HCT116 (cell line): Measurements from ENCODE around the gene CDC45. TPM values are rescaled to one million over a fixed set of nuclear protein-coding genes. Genes with fewer than 3 reads are reported as not detected.

Source experiments
- ATAC-seq: fragments of 200-7000 bp; cut with Tn5 transposase; 2 replicates; pipeline ENCODE4 v1.9.1; 2020; ENCODE audit warnings: mild to moderate bottlenecking, moderate library complexity
- BruUV-seq: library from RNA; stranded (reverse); fragments of 400-500 nt; replicated peaks from 2 replicates; lab custom pipeline; 2021; lab: Mats Ljungman, UMichigan
- CTCF ChIA-PET: fragments of 300-600 bp; sonication (Branson Sonifier 250); formaldehyde crosslinking; loops from one replicate; lab custom pipeline; 2021; ENCODE audit warnings: antibody characterized with exemption; lab: Charles Lee
- POLR2A ChIA-PET: fragments of 300-600, 350-600 bp; sonication (Branson Sonifier 250); formaldehyde crosslinking; loops from one replicate; lab custom pipeline; 2021; ENCODE audit warnings: antibody characterized with exemption; lab: Charles Lee
- RAD21 ChIA-PET, 2 experiments: fragments of 300-600 bp; sonication (Branson Sonifier 250); formaldehyde crosslinking; loops; one replicate each; lab custom pipeline; 2023; ENCODE audit warnings: low total read pairs in 2 of 2; ENCODE audit not compliant: uncharacterized antibody in 2 of 2, unreplicated experiment in 2 of 2, low non-redundant PET in 1 of 2; lab: Charles Lee
- DNase-seq: peaks from one replicate; pipeline ENCODE4 v3.0.0-alpha.2; 2010; ENCODE audit warnings: low read depth, low spot score
- H2AFZ ChIP-seq: fragments of 200-600 bp; shearing (Covaris generic), sonication (generic); 2 replicates; pipeline ENCODE4 v1.6.1; 2017; ENCODE audit warnings: low read depth, mixed run types, mixed read lengths, antibody characterized with exemption, low read length; ENCODE audit not compliant: poor library complexity, severe bottlenecking
- H3K27ac ChIP-seq: 2 replicates; pipeline ENCODE4 v1.5.1; 2012; ENCODE audit warnings: low read depth, low read length
- H3K27me3 ChIP-seq: fragments of 200-600 bp; sonication (generic); 2 replicates; pipeline ENCODE4 v1.6.1; 2016; ENCODE audit warnings: mixed run types, low read length, mixed read lengths; ENCODE audit not compliant: insufficient read depth
- H3K36me3 ChIP-seq, 2 experiments: fragments of 200-500 bp in 1 of 2; fragments of 200-600 bp in 1 of 2; sonication (Bioruptor generic) in 1 of 2; sonication (generic) in 1 of 2; 2 replicates each; pipeline versions ENCODE4 v1.5.1 to v1.6.1; 2014 to 2016; ENCODE audit warnings: low read length in 2 of 2, inconsistent platforms in 1 of 2, mixed read lengths in 1 of 2, mixed run types in 1 of 2; ENCODE audit not compliant: insufficient read depth in 2 of 2, control insufficient read depth in 1 of 2
- H3K4me1 ChIP-seq, 2 experiments: fragments of 200-600 bp in 1 of 2; sonication (generic) in 1 of 2; 2 replicates each; pipeline versions ENCODE4 v1.5.1 to v1.6.1; 2012 to 2017; ENCODE audit warnings: low read length in 2 of 2, inconsistent platforms in 1 of 2, mild to moderate bottlenecking in 1 of 2, mixed read lengths in 1 of 2, mixed run types in 1 of 2, moderate library complexity in 1 of 2; ENCODE audit not compliant: insufficient read depth in 2 of 2, control insufficient read depth in 1 of 2
- H3K4me2 ChIP-seq: fragments of 200-600 bp; sonication (generic); 2 replicates; pipeline ENCODE4 v1.6.1; 2017; ENCODE audit warnings: mixed run types, low read length, mixed read lengths
- H3K4me3 ChIP-seq, 2 experiments: fragments of 200-600 bp in 1 of 2; sonication (generic) in 1 of 2; replicated peaks in 1 of 2; 2 replicates each; pipeline ENCODE4 v1.5.1; 2011 to 2016; ENCODE audit warnings: low read length in 2 of 2, control low read depth in 1 of 2, low read depth in 1 of 2, mild to moderate bottlenecking in 1 of 2, mixed read lengths in 1 of 2, mixed run types in 1 of 2
- H3K79me2 ChIP-seq: fragments of 200-600 bp; sonication (generic); 2 replicates; pipeline ENCODE4 v1.6.1; 2017; ENCODE audit warnings: mild to moderate bottlenecking, mixed run types, low read length, moderate library complexity, mixed read lengths; ENCODE audit not compliant: insufficient read depth
- H3K9ac ChIP-seq: fragments of 200-600 bp; sonication (generic); 2 replicates; pipeline ENCODE4 v1.6.1; 2016; ENCODE audit warnings: low read length, mixed read lengths
- H3K9me2 ChIP-seq: fragments of 200-600 bp; sonication (generic), shearing (Covaris generic); 2 replicates; pipeline ENCODE4 v1.6.1; 2017; ENCODE audit warnings: mixed run types, mild to moderate bottlenecking, moderate library complexity; ENCODE audit not compliant: insufficient read depth
- H3K9me3 ChIP-seq, 2 experiments: fragments of 200-500 bp in 1 of 2; fragments of 200-600 bp in 1 of 2; sonication (Bioruptor generic) in 1 of 2; sonication (generic) in 1 of 2; 2 replicates each; pipeline ENCODE4 v1.6.1; 2014 to 2017; ENCODE audit warnings: low read length in 2 of 2, mixed read lengths in 2 of 2, inconsistent platforms in 1 of 2, low read depth in 1 of 2, mild to moderate bottlenecking in 1 of 2, mixed run types in 1 of 2, moderate library complexity in 1 of 2; ENCODE audit not compliant: control insufficient read depth in 1 of 2, insufficient read depth in 1 of 2
- H4K20me1 ChIP-seq: fragments of 200-600 bp; sonication (generic), shearing (Covaris generic); 2 replicates; pipeline ENCODE4 v1.6.1; 2017; ENCODE audit warnings: mixed run types, mild to moderate bottlenecking, moderate library complexity; ENCODE audit not compliant: insufficient read depth
- CBX3 ChIP-seq: IDR thresholded peaks from 2 replicates; pipeline ENCODE4 v1.6.1; 2012; ENCODE audit warnings: low read depth
- CEBPB ChIP-seq: IDR thresholded peaks from 2 replicates; pipeline ENCODE4 v1.6.1; 2012; ENCODE audit warnings: low read depth
- ELF1 ChIP-seq: IDR thresholded peaks from 2 replicates; pipeline ENCODE4 v1.6.1; 2012; ENCODE audit warnings: low read depth, borderline replicate concordance
- EZH2 ChIP-seq: fragments of 200-600 bp; sonication (generic); IDR thresholded peaks from 2 replicates; pipeline ENCODE4 v1.6.1; 2017; ENCODE audit warnings: antibody characterized with exemption, mixed run types
- FOSL1 ChIP-seq: IDR thresholded peaks from 2 replicates; pipeline ENCODE4 v1.6.1; 2012; ENCODE audit warnings: low read depth
- JUND ChIP-seq: IDR thresholded peaks from 2 replicates; pipeline ENCODE4 v1.6.1; 2012
- RAD21 ChIP-seq: IDR thresholded peaks from 2 replicates; pipeline ENCODE4 v1.6.1; 2012; ENCODE audit warnings: low read depth, mild to moderate bottlenecking
- SIN3A ChIP-seq: IDR thresholded peaks from 2 replicates; pipeline ENCODE4 v1.6.1; 2012; ENCODE audit warnings: low read depth
- SRF ChIP-seq: IDR thresholded peaks from 2 replicates; pipeline ENCODE4 v1.6.1; 2012; ENCODE audit warnings: low read depth
- ZFX ChIP-seq: fragments of 450-650 bp; IDR thresholded peaks from 2 replicates; pipeline ENCODE4 v1.6.1; 2017
- intact Hi-C: fragments of 100-400 bp; cut with micrococcal nuclease; formaldehyde crosslinking; loops from 2 replicates; pipeline ENCODE4 v1.10.0; 2022
- total RNA-seq: library from RNA; stranded (reverse); gene quantifications from one replicate; pipeline ENCODE4 v1.2.1, GENCODE V29; 2021; ENCODE audit not compliant: unreplicated experiment
- TF ChIP-seq, protein P1 (sequence below): IDR thresholded peaks from 2 replicates; pipeline ENCODE4 v1.6.1; 2011; ENCODE audit warnings: mild to moderate bottlenecking, low read length, moderate library complexity; ENCODE audit not compliant: insufficient replicate concordance; ENCODE audit errors: extremely low read depth
- TF ChIP-seq, protein P2 (sequence below): IDR thresholded peaks from 2 replicates; pipeline ENCODE4 v1.6.1; 2012
- TF ChIP-seq, protein P3 (sequence below): IDR thresholded peaks from 2 replicates; pipeline ENCODE4 v1.6.1; 2012; ENCODE audit warnings: low read depth
- TF ChIP-seq, protein P4 (sequence below), 3 experiments: fragments of 200-600 bp in 1 of 3; sonication (generic) in 1 of 3; IDR thresholded peaks in 2 of 3; conservative IDR thresholded peaks in 1 of 3; 2 replicates each; pipeline ENCODE4 v1.5.1; 2012 to 2017; ENCODE audit warnings: low read depth in 2 of 3, low read length in 2 of 3, antibody characterized with exemption in 1 of 3, borderline replicate concordance in 1 of 3, control low read depth in 1 of 3, mild to moderate bottlenecking in 1 of 3, mixed read lengths in 1 of 3, mixed run types in 1 of 3, moderate library complexity in 1 of 3; ENCODE audit not compliant: insufficient read depth in 1 of 3

CDC45 gene
- total RNA-seq, 1 experiment from 2014 or later, result 43.4 TPM

DNA sequence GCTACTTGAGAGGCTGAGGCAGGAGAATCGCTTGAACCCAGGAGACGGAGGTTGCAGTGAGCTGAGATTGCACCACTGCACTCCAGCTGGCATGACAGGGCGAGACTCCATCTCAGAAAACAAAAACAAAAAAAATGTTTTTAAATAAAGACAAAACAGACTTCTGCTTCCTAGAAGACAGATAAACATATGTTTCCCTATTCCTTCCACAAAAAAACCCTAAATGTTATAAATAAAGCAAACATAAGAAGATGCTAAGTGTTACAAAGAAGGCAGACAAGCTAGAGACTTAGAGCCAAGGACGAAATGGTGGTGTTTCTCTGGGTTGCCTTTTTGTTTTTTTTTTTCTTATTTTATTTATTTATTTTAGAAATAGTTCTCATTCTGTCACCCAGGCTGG lies 50.1 kb downstream of the CDC45 start:
- intact Hi-C loops, result no loop called here
- no peaks in the 10 kb centered on the region for H3K9me3 ChIP-seq
- H4K20me1 ChIP-seq, result no peaks in the 10 kb centered on the region
- H3K27me3 ChIP-seq, result no peaks in the 10 kb centered on the region
- no TSS peak for BruUV-seq
- H3K4me2 ChIP-seq, result no peak overlapping the region
- H3K9me2 ChIP-seq, result no peaks in the 10 kb centered on the region
- H3K4me1 ChIP-seq, result peaks cover 0 to 5% of the 10 kb centered on the region in 2 experiments; a peak in 1 of 4 replicates
- H3K9ac ChIP-seq, result no peak overlapping the region
- no peaks in the 10 kb centered on the region for H3K79me2 ChIP-seq
- TF ChIP-seq CBX3 (no peak), JUND (no peak), FOSL1 (no peak), SRF (no peak), CEBPB (no peak), RAD21 (no peak), EZH2 (no peak), ELF1 (no peak), ZFX (no peak), SIN3A (no peak)
- TF ChIP-seq, protein P1, sequence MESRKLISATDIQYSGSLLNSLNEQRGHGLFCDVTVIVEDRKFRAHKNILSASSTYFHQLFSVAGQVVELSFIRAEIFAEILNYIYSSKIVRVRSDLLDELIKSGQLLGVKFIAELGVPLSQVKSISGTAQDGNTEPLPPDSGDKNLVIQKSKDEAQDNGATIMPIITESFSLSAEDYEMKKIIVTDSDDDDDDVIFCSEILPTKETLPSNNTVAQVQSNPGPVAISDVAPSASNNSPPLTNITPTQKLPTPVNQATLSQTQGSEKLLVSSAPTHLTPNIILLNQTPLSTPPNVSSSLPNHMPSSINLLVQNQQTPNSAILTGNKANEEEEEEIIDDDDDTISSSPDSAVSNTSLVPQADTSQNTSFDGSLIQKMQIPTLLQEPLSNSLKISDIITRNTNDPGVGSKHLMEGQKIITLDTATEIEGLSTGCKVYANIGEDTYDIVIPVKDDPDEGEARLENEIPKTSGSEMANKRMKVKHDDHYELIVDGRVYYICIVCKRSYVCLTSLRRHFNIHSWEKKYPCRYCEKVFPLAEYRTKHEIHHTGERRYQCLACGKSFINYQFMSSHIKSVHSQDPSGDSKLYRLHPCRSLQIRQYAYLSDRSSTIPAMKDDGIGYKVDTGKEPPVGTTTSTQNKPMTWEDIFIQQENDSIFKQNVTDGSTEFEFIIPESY, result no peak
- TF ChIP-seq, protein P2, sequence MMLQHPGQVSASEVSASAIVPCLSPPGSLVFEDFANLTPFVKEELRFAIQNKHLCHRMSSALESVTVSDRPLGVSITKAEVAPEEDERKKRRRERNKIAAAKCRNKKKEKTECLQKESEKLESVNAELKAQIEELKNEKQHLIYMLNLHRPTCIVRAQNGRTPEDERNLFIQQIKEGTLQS, result no peak
- TF ChIP-seq, protein P3, sequence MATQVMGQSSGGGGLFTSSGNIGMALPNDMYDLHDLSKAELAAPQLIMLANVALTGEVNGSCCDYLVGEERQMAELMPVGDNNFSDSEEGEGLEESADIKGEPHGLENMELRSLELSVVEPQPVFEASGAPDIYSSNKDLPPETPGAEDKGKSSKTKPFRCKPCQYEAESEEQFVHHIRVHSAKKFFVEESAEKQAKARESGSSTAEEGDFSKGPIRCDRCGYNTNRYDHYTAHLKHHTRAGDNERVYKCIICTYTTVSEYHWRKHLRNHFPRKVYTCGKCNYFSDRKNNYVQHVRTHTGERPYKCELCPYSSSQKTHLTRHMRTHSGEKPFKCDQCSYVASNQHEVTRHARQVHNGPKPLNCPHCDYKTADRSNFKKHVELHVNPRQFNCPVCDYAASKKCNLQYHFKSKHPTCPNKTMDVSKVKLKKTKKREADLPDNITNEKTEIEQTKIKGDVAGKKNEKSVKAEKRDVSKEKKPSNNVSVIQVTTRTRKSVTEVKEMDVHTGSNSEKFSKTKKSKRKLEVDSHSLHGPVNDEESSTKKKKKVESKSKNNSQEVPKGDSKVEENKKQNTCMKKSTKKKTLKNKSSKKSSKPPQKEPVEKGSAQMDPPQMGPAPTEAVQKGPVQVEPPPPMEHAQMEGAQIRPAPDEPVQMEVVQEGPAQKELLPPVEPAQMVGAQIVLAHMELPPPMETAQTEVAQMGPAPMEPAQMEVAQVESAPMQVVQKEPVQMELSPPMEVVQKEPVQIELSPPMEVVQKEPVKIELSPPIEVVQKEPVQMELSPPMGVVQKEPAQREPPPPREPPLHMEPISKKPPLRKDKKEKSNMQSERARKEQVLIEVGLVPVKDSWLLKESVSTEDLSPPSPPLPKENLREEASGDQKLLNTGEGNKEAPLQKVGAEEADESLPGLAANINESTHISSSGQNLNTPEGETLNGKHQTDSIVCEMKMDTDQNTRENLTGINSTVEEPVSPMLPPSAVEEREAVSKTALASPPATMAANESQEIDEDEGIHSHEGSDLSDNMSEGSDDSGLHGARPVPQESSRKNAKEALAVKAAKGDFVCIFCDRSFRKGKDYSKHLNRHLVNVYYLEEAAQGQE, result no peak
- TF ChIP-seq, protein P4, sequence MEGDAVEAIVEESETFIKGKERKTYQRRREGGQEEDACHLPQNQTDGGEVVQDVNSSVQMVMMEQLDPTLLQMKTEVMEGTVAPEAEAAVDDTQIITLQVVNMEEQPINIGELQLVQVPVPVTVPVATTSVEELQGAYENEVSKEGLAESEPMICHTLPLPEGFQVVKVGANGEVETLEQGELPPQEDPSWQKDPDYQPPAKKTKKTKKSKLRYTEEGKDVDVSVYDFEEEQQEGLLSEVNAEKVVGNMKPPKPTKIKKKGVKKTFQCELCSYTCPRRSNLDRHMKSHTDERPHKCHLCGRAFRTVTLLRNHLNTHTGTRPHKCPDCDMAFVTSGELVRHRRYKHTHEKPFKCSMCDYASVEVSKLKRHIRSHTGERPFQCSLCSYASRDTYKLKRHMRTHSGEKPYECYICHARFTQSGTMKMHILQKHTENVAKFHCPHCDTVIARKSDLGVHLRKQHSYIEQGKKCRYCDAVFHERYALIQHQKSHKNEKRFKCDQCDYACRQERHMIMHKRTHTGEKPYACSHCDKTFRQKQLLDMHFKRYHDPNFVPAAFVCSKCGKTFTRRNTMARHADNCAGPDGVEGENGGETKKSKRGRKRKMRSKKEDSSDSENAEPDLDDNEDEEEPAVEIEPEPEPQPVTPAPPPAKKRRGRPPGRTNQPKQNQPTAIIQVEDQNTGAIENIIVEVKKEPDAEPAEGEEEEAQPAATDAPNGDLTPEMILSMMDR (IDR thresholded peaks at IDR 0.05 in 2 of 3, conservative IDR thresholded peaks at IDR 0.05 in 1 of 3; ENCODE audit: borderline replicate concordance in 1 of 3, insufficient read depth in 1 of 3, low read depth in 2 of 3, low read length in 2 of 3), result no peak
- POLR2A ChIA-PET, result no interaction called here
- H3K4me3 ChIP-seq, result no peak overlapping the region
- DNase-seq (no peak), ATAC-seq (no peak)
- RAD21 ChIA-PET, result no interaction called here
- H2AFZ ChIP-seq, result no peak overlapping the region
- CTCF ChIA-PET, result no interaction called here
- no peaks in the 10 kb centered on the region for H3K36me3 ChIP-seq
- no peak overlapping the region for H3K27ac ChIP-seq
